GM18526 (cell line): ENCODE data around the gene PHC2.

ENCODE experiments used
- POLR2A ChIP-seq: IDR thresholded peaks from 3 replicates; pipeline ENCODE4 v1.6.1; 2011; ENCODE audit not compliant: insufficient read length; ENCODE audit errors: extremely low read depth

The PHC2 gene

GRCh38 chr1:33361532-33362235, 69.2 kb downstream of the PHC2 start:
- no peak for TF ChIP-seq POLR2A

- no peak for TF ChIP-seq POLR2A
Observed at GRCh38 chr1:33360367-33360766, 70.5 kb downstream of the PHC2 start.

GRCh38 chr1:33359931-33360330, 71.0 kb downstream of the PHC2 start:
- no peak for TF ChIP-seq POLR2A

- no peak for TF ChIP-seq POLR2A
Observed at GRCh38 chr1:33358795-33359503, 71.9 kb downstream of the PHC2 start.

- TF ChIP-seq POLR2A = no peak
Observed at GRCh38 chr1:33358114-33358794, 72.6 kb downstream of the PHC2 start.

GRCh38 chr1:33357099-33357498, 73.8 kb downstream of the PHC2 start:
- no peak for TF ChIP-seq POLR2A

- no peak for TF ChIP-seq POLR2A
Observed at GRCh38 chr1:33354707-33355316, 76.1 kb downstream of the PHC2 start.

- no peak for TF ChIP-seq POLR2A
Observed at GRCh38 chr1:33353531-33353930, 77.4 kb downstream of the PHC2 start.

- TF ChIP-seq POLR2A = no peak
Observed at GRCh38 chr1:33351281-33351660, 79.6 kb downstream of the PHC2 start.

GRCh38 chr1:33350611-33351280, 80.1 kb downstream of the PHC2 start:
- TF ChIP-seq POLR2A = no peak

- TF ChIP-seq POLR2A = peak; percentile 88
Observed at GRCh38 chr1:33349778-33350610, 80.9 kb downstream of the PHC2 start.

GRCh38 chr1:33349081-33349759, 81.7 kb downstream of the PHC2 start:
- no peak for TF ChIP-seq POLR2A

GRCh38 chr1:33348676-33349080, 82.2 kb downstream of the PHC2 start:
- no peak for TF ChIP-seq POLR2A

GRCh38 chr1:33348194-33348593, 82.7 kb downstream of the PHC2 start:
- no peak for TF ChIP-seq POLR2A
